Measurements from ENCODE around the gene KRT6A.

KRT6A gene

GRCh38 chr12:52517005-52517835, 24.2 kb upstream of the KRT6A start:
- no peak for TF ChIP-seq CTCF (IDR thresholded peaks at IDR 0.05; ENCODE audit: low read depth, low read length, missing control alignments)
- in situ Hi-C loops (cut with HindIII; ENCODE audit: low sequenced_read_pairs): no loop called here
- H3K4me3 ChIP-seq (ENCODE audit: low read depth, low read length): no peak overlapping the region

GRCh38 chr12:52515927-52516831, 23.1 kb upstream of the KRT6A start:
- in situ Hi-C loops (cut with HindIII; ENCODE audit: low sequenced_read_pairs): no loop called here
- no peak for TF ChIP-seq CTCF (IDR thresholded peaks at IDR 0.05; ENCODE audit: low read depth, low read length, missing control alignments)
- DNase-seq (ENCODE audit: low read depth): no peak
- H3K4me3 ChIP-seq (ENCODE audit: low read depth, low read length): no peak overlapping the region

More at GRCh38 chr12:52517005-52517835, 24.2 kb upstream of the KRT6A start:
- no peak for DNase-seq (ENCODE audit: low read depth)

GRCh38 chr12:52515319-52515646, 22.2 kb upstream of the KRT6A start:
- DNase-seq (ENCODE audit: low read depth): no peak
- no peak for TF ChIP-seq CTCF (IDR thresholded peaks at IDR 0.05; ENCODE audit: low read depth, low read length, missing control alignments)
- in situ Hi-C loops (cut with HindIII; ENCODE audit: low sequenced_read_pairs): no loop called here
- H3K4me3 ChIP-seq (ENCODE audit: low read depth, low read length): no peak overlapping the region

- no peak overlapping the region for H3K4me3 ChIP-seq (ENCODE audit: low read depth, low read length)
- in situ Hi-C loops (cut with HindIII; ENCODE audit: low sequenced_read_pairs): no loop called here
- no peak for DNase-seq (ENCODE audit: low read depth)
- no peak for TF ChIP-seq CTCF (IDR thresholded peaks at IDR 0.05; ENCODE audit: low read depth, low read length, missing control alignments)
Measured at GRCh38 chr12:52514471-52515318, 21.6 kb upstream of the KRT6A start.

GRCh38 chr12:52513736-52514135, 20.7 kb upstream of the KRT6A start:
- in situ Hi-C loops (cut with HindIII; ENCODE audit: low sequenced_read_pairs): no loop called here
- TF ChIP-seq CTCF (IDR thresholded peaks at IDR 0.05; ENCODE audit: low read depth, low read length, missing control alignments): no peak

GRCh38 chr12:52508211-52508610, 15.2 kb upstream of the KRT6A start:
- no peak for DNase-seq (ENCODE audit: low read depth)
- TF ChIP-seq CTCF (IDR thresholded peaks at IDR 0.05; ENCODE audit: low read depth, low read length, missing control alignments): no peak
- in situ Hi-C loops (cut with HindIII; ENCODE audit: low sequenced_read_pairs): no loop called here
- no peak overlapping the region for H3K4me3 ChIP-seq (ENCODE audit: low read depth, low read length)

More at GRCh38 chr12:52513736-52514135, 20.7 kb upstream of the KRT6A start:
- DNase-seq (ENCODE audit: low read depth): no peak
- H3K4me3 ChIP-seq (ENCODE audit: low read depth, low read length): no peak overlapping the region
